Spleen (tissue), 11 donors: Measurements from ENCODE around the gene FAM120AOS. TPM values are rescaled to one million over a fixed set of nuclear protein-coding genes. Genes with fewer than 3 reads are reported as not detected.

Experiments used
- DNase-seq: peaks from one replicate; pipeline ENCODE4 v3.0.0-alpha.2; 2020
- H3K27ac ChIP-seq, 8 donors: fragments of 200-600 bp; sonication (generic) in 7 of 8; 1 replicate in 4 of 8; 2 replicates in 4 of 8; pipeline versions ENCODE4 v1.5.0 to v1.8.0; 2016 to 2021; ENCODE audit warnings: inconsistent platforms in 4 of 8, mild to moderate bottlenecking in 4 of 8, moderate library complexity in 1 of 8
- H3K27me3 ChIP-seq, 7 donors: fragments of 200-600 bp; sonication (generic) in 6 of 7; replicated peaks in 1 of 7; 1 replicate in 4 of 7; 2 replicates in 3 of 7; pipeline versions ENCODE4 v1.5.0 to v1.8.0; 2016 to 2021; ENCODE audit warnings: inconsistent platforms in 3 of 7, mild to moderate bottlenecking in 1 of 7
- H3K36me3 ChIP-seq, 6 donors: fragments of 200-600 bp; sonication (generic) in 5 of 6; 1 replicate in 4 of 6; 2 replicates in 2 of 6; pipeline versions ENCODE4 v1.5.0 to v1.8.0; 2016 to 2021; ENCODE audit warnings: inconsistent platforms in 2 of 6
- H3K4me1 ChIP-seq, 6 donors: fragments of 200-600 bp; sonication (generic) in 5 of 6; 1 replicate in 3 of 6; 2 replicates in 3 of 6; pipeline versions ENCODE4 v1.5.0 to v1.8.0; 2016 to 2021; ENCODE audit warnings: inconsistent platforms in 3 of 6
- H3K4me3 ChIP-seq, 8 donors: fragments of 200-600 bp; sonication (generic) in 7 of 8; 1 replicate in 4 of 8; 2 replicates in 4 of 8; pipeline versions ENCODE4 v1.5.0 to v1.8.0; 2016 to 2021; ENCODE audit warnings: inconsistent platforms in 4 of 8, mild to moderate bottlenecking in 4 of 8, moderate library complexity in 2 of 8
- H3K9me3 ChIP-seq, 8 donors: fragments of 200-600 bp; sonication (generic) in 7 of 8; 1 replicate in 4 of 8; 2 replicates in 4 of 8; pipeline versions ENCODE4 v1.5.0 to v1.8.0; 2016 to 2021; ENCODE audit warnings: inconsistent platforms in 4 of 8
- POLR2A ChIP-seq, 3 donors: fragments of 450-650 bp; IDR thresholded peaks; one replicate each; pipeline ENCODE4 v1.5.1; 2017; ENCODE audit warnings: antibody characterized with exemption in 3 of 3, mild to moderate bottlenecking in 1 of 3
- POLR2AphosphoS5 ChIP-seq, 3 donors: sonication (generic); formaldehyde crosslinking; IDR thresholded peaks; one replicate each; pipeline ENCODE4 v1.5.1; 2017; ENCODE audit warnings: antibody characterized with exemption in 3 of 3
- WGBS, 5 donors: extraction: QIAGEN DNeasy Blood & Tissue Kit in 3 of 5; methylation state at CpG; one replicate each; pipeline versions ENCODE4 v1.1.5 to v1.1.7; 2013 to 2018; 5-methylcytosine and 5-hydroxymethylcytosine counted together
- intact Hi-C: fragments of 100-400 bp; cut with DNase I; formaldehyde crosslinking; loops from one replicate; pipeline ENCODE4 v1.15.0; 2023; ENCODE audit warnings: low total_unique reads
- polyA plus RNA-seq, 3 donors: library from polyadenylated mRNA; stranded (reverse); fragments of 200-250 nt; gene quantifications; one replicate each; pipeline ENCODE4 v1.2.1, GENCODE V29; 2013
- total RNA-seq, 7 donors: library from RNA; depleted of rRNA in 3 of 7; stranded (reverse); fragments of >200 nt in 3 of 7; fragmentation: NEBNext Ultra II Directional in 4 of 7; extraction: Animal tissue kit (Norgen Biotek cat#: 25700) in 4 of 7; gene quantifications; one replicate each; pipeline versions ENCODE4 v1.1.0 to v1.2.1, GENCODE V29; 2016 to 2021
- TF ChIP-seq, protein P1 (sequence below), 11 experiments: fragments of 200-600 bp in 7 of 11; fragments of 450-650 bp in 4 of 11; sonication (generic) in 4 of 11; IDR thresholded peaks in 8 of 11; conservative IDR thresholded peaks in 3 of 11; 1 replicate in 7 of 11; 2 replicates in 4 of 11; pipeline versions ENCODE4 v1.4.0 to v1.8.0; 2016 to 2021; ENCODE audit warnings: antibody characterized with exemption in 11 of 11, inconsistent platforms in 4 of 11, mild to moderate bottlenecking in 1 of 11
- donor health status: healthy with polysubstance abuse.
- donor health status: DM: no; HTN: no; CAD: no; lungs with moderate emphysema.
- donor health status: DM: no; HTN: no; CAD: no.
- donor health status: Bipolar disorder and iron deficiency.
- donor health status: healthy.
- donor health status: DM: no; HTN: no; CAD: no.
- donor health status: DM: yes; HTN: yes; CAD: no.

Gene FAM120AOS
- total and polyA plus RNA-seq, 10 donors, result 20.6 to 46.8 (median 36.2) TPM

DNA sequence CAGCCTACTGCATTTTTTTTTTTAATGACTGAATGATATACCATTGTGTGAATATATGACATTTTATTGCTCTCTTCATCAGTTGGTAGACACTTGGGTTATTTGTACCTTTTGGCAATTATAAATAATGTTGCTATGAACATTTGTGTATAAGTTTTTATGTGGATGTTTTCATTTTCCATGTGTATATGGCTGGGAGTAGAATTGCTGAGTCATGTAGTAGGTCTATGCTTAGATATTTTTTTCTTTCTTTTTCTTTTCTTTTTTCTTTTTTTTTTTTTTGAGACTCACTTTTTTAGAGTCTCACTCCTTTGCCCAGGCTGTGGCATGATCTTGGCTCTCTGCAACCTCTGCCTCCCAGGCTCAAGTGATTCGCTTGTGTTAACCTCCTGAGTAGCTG lies 32.9 kb upstream of the FAM120AOS start:
- TF ChIP-seq POLR2AphosphoS5 (IDR thresholded peaks at IDR 0.05), result no peak
- TF ChIP-seq POLR2A (IDR thresholded peaks at IDR 0.05), result no peak
- TF ChIP-seq, protein P1, sequence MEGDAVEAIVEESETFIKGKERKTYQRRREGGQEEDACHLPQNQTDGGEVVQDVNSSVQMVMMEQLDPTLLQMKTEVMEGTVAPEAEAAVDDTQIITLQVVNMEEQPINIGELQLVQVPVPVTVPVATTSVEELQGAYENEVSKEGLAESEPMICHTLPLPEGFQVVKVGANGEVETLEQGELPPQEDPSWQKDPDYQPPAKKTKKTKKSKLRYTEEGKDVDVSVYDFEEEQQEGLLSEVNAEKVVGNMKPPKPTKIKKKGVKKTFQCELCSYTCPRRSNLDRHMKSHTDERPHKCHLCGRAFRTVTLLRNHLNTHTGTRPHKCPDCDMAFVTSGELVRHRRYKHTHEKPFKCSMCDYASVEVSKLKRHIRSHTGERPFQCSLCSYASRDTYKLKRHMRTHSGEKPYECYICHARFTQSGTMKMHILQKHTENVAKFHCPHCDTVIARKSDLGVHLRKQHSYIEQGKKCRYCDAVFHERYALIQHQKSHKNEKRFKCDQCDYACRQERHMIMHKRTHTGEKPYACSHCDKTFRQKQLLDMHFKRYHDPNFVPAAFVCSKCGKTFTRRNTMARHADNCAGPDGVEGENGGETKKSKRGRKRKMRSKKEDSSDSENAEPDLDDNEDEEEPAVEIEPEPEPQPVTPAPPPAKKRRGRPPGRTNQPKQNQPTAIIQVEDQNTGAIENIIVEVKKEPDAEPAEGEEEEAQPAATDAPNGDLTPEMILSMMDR (IDR thresholded peaks at IDR 0.05 in 8 of 11, conservative IDR thresholded peaks at IDR 0.05 in 3 of 11), result no peak
- H3K9me3 ChIP-seq, result no peaks in the 10 kb centered on the region
- DNase-seq, result no peak
- H3K27me3 ChIP-seq, result no peaks in the 10 kb centered on the region
- peaks cover 0 to 55% (median 12%) of the 10 kb centered on the region in 6 donors for H3K4me1 ChIP-seq
- H3K27ac ChIP-seq, result no peak overlapping the region
- intact Hi-C loops, result no loop called here
- peaks cover 0 to 92% (median 11%) of the 10 kb centered on the region in 6 donors for H3K36me3 ChIP-seq
- WGBS, 5 donors, result 83 to 100% (median 95%) methylated on average over 1 of the region's 1 CpG
- no peak overlapping the region for H3K4me3 ChIP-seq

DNA sequence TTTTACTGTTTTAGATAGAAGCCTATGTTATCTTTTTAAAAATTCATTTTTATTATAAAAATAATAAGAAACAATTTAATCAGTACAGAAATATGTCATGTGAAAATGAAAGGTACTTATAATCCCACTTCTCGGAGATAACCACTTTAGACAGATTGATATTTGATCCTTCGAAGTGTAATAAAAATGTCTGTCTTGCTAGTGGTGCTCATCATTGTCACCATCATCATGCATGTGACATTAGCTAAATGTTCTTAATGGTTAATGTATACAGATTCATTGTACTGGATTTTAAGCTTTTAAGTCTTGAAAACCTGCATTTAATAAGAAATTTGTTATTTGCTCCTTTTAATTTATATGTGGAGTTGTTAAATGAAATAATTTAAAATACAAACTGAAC lies 30.1 kb upstream of the FAM120AOS start:
- Histone ChIP-seq H3K27me3 (no peaks in the 10 kb centered on the region), H3K4me3 (no peak overlapping the region), H3K9me3 (no peaks in the 10 kb centered on the region), H3K4me1 (peaks cover 0 to 49% (median 8%) of the 10 kb centered on the region in 6 donors), H3K36me3 (peaks cover 0 to 84% (median 11%) of the 10 kb centered on the region in 6 donors), H3K27ac (no peak overlapping the region)
- DNase-seq, result no peak
- intact Hi-C loops, result no loop called here
- 91 to 98% (median 95%) methylated on average over 2 of the region's 2 CpGs for WGBS, 5 donors
- TF ChIP-seq POLR2AphosphoS5 (IDR thresholded peaks at IDR 0.05) (no peak), POLR2A (IDR thresholded peaks at IDR 0.05) (no peak)
- TF ChIP-seq, protein P1 (IDR thresholded peaks at IDR 0.05 in 8 of 11, conservative IDR thresholded peaks at IDR 0.05 in 3 of 11), result no peak

- Histone ChIP-seq H3K36me3 (peaks cover 0 to 86% (median 20%) of the 10 kb centered on the region in 6 donors), H3K4me3 (no peak overlapping the region), H3K27me3 (no peaks in the 10 kb centered on the region), H3K27ac (no peak overlapping the region), H3K4me1 (peaks cover 0 to 57% (median 11%) of the 10 kb centered on the region in 6 donors), H3K9me3 (no peaks in the 10 kb centered on the region)
- DNase-seq, result no peak
- peak in 1 of 3 donors; percentile 45 for TF ChIP-seq POLR2AphosphoS5 (IDR thresholded peaks at IDR 0.05)
- TF ChIP-seq POLR2A (IDR thresholded peaks at IDR 0.05), result no peak
- TF ChIP-seq, protein P1 (IDR thresholded peaks at IDR 0.05 in 8 of 11, conservative IDR thresholded peaks at IDR 0.05 in 3 of 11), result no peak
- 91 to 95% (median 92%) methylated on average over 7 of the region's 7 CpGs for WGBS, 5 donors
- intact Hi-C loops, result no loop called here
These were observed 27.4 kb upstream of the FAM120AOS start for GRCh38 chr9:93480728-93481324.

DNA sequence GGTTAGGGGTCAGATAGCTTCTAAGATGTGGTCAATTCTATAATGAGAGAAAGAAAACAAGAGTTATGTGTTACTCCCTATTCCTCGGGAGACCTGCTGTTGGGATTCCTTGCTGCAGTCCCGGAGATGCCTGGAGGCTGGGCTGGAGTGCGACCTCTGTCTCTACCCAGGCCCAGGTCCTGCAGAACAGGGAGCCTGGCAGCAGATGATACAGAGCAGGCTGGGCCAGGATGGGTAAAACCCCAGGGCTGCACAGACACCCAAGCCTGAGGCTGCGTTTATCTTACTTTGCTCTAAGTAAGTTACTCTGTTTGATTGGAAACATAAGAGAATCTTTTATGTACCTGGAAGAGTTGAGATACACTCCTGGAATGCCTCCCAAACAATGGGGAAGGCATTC lies 26.9 kb upstream of the FAM120AOS start:
- Histone ChIP-seq H3K27me3 (no peaks in the 10 kb centered on the region), H3K27ac (no peak overlapping the region), H3K9me3 (no peaks in the 10 kb centered on the region), H3K4me3 (no peak overlapping the region), H3K36me3 (peaks cover 0 to 84% (median 20%) of the 10 kb centered on the region in 6 donors), H3K4me1 (peaks cover 0 to 57% (median 11%) of the 10 kb centered on the region in 6 donors)
- TF ChIP-seq POLR2A (IDR thresholded peaks at IDR 0.05) (no peak), POLR2AphosphoS5 (IDR thresholded peaks at IDR 0.05) (no peak)
- TF ChIP-seq, protein P1 (IDR thresholded peaks at IDR 0.05 in 8 of 11, conservative IDR thresholded peaks at IDR 0.05 in 3 of 11), result no peak
- DNase-seq, result no peak
- intact Hi-C loops, result no loop called here
- 87 to 99% (median 90%) methylated on average over 4 of the region's 4 CpGs for WGBS, 5 donors
